Measurements from ENCODE around the gene SUGCT.

DNA sequence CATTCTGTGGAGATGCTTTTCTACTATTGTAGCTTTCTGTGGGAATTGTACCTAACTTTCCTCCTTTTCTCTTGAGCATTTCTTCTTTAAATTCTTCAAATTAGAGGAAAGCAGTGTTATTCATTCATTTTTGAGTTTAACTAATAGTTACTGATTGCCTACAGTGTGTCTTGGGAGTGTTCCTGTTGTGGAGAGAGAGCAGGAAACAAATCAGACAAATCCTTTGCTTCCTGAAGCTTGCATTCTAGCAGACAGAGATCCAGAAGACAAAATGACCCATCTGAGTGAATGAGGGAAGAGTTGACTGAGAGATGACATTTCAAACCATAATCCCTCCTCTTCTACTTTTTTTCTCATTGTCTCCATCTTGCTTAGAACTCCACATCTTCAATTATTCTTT lies 170.4 kb downstream of the SUGCT start:
- TF ChIP-seq, protein P1, sequence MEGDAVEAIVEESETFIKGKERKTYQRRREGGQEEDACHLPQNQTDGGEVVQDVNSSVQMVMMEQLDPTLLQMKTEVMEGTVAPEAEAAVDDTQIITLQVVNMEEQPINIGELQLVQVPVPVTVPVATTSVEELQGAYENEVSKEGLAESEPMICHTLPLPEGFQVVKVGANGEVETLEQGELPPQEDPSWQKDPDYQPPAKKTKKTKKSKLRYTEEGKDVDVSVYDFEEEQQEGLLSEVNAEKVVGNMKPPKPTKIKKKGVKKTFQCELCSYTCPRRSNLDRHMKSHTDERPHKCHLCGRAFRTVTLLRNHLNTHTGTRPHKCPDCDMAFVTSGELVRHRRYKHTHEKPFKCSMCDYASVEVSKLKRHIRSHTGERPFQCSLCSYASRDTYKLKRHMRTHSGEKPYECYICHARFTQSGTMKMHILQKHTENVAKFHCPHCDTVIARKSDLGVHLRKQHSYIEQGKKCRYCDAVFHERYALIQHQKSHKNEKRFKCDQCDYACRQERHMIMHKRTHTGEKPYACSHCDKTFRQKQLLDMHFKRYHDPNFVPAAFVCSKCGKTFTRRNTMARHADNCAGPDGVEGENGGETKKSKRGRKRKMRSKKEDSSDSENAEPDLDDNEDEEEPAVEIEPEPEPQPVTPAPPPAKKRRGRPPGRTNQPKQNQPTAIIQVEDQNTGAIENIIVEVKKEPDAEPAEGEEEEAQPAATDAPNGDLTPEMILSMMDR (conservative IDR thresholded peaks at IDR 0.05 in 1 of 2, IDR thresholded peaks at IDR 0.05 in 1 of 2; ENCODE audit: extremely low read depth in 1 of 2, insufficient read depth in 1 of 2, low read depth in 1 of 2, low read length in 2 of 2): no peak
- TF ChIP-seq EZH2 (IDR thresholded peaks at IDR 0.05; ENCODE audit: borderline replicate concordance, low read length): no peak
